Activated CD4-positive, alpha-beta T cell treated with anti-CD3 and anti-CD28 coated beads for 4 hours (primary cell): ENCODE data around the gene HHAT.

Source experiments
- DNase-seq, 2 donors: peaks; one replicate each; pipeline ENCODE4 v3.0.0-alpha.2; 2020

Gene HHAT

DNA sequence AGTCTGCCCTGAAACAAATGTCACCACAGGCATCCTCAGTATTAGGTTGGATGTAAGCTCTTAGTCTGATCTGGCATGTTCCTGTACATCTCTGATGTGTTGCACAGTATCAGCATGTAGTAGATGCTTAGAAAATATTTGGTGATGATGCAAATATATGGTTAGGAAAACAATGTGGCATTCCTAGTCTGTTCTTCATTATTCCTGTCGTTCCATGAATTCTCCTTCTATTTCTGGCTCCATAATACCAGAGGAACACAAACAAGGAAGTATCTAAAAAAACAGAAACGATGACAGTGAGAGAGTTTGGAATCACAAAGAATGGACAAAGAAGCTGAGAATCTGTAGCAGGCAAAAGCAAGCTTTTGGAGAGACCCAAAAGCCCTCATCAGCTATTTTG, 236.6 kb downstream of the HHAT start:
- DNase-seq, result no peak

DNA sequence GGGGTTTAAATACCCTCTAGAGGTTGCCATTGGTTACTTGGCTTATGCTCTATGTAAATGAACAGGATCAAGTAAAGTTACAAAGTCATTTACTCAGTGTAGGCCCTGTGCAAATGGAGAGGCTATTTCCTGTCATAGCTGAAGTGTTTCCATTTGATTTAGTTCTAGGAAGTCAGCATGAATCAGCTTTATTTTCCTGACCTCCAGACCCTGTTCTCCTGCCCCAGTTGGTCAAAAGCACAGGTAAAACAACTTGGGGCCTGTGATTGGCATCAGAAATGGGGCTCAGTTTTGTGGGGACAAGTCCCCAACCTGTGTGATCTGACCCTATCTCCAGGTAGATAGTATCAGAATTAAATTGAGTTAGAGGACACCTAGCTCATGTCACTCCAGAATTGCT, 239.9 kb downstream of the HHAT start:
- no peak for DNase-seq

DNA sequence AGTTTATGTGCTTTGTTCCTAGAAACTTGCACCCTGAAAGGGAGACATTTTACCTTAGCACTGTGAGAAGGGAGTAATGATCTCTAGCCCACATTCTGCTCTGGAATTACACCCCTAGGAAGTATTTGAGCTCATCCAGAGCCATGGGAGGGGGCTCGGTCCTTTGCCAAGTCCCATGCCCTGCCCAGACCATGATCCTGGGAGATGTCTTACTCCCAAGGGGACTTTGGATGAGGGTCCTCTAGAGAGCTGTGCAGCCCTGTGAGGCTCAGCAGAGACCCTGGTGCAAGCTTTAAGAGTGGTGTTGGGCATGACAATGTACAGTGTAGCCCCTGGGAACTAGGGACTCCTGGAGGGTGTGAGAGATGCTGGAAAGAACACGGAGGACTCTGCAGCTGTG, 241.4 kb downstream of the HHAT start:
- no peak for DNase-seq

DNA sequence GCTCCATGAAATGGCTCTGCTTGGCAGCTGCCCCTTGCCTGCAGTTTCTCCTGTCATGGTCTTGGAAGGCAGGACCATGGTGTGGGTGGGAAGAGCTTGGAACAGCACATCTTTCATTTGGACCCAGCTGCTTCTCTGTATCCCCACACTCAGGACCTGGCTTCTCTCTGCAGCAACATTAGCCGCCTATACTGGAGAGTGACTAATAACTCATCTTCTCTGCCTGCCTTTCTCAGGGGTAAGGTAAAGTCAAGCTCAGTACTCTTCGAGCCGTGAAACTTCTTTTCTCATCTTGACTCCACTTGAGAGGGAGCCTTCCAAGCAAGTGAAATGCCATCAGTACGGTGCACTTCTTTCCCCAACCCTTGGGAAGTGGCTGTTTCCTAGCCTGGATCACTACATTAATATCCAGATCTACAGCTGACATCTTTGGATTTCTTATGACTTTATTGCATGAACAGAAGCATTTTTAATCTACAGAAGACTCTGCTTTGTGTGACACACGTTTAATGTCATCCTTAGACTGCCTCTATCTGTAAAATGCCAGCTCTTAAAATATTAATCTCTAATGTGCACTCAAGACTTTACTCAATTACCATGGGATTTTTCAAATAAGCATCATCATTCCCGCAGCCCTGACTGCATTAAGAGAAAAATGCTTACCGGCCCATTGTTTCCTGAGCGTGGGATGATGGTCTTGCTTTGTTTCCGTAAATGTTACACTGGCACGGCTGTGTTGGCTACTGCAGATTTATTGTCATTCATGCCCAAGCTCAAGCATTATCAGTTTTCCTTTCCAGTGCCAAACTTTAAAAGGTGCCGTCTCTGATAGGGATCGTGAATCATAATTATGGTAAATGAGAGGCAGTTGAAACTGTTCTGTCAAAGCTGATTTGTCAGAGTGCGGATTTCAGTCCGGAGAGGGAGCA, 242.9 kb downstream of the HHAT start:
- DNase-seq, result no peak

DNA sequence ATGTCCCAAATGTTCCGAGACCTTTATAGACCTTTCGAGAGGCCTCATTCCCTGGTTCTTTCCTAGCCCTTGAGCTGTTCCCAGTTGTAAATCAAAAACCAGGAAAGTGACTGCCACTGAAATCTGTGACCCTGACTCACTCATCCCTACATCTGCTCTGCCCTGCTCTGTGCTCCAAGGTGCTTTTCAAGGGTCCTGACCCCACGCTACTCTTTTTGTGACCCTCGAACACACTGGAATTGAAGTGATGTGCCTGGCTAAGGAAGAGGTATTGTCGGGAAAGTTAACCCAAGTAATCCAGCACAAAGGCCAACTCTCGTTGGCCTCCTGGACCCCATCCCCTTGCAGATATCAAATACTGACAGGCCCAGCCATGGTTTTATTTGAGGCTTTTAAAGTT, 244.4 kb downstream of the HHAT start:
- no peak for DNase-seq

DNA sequence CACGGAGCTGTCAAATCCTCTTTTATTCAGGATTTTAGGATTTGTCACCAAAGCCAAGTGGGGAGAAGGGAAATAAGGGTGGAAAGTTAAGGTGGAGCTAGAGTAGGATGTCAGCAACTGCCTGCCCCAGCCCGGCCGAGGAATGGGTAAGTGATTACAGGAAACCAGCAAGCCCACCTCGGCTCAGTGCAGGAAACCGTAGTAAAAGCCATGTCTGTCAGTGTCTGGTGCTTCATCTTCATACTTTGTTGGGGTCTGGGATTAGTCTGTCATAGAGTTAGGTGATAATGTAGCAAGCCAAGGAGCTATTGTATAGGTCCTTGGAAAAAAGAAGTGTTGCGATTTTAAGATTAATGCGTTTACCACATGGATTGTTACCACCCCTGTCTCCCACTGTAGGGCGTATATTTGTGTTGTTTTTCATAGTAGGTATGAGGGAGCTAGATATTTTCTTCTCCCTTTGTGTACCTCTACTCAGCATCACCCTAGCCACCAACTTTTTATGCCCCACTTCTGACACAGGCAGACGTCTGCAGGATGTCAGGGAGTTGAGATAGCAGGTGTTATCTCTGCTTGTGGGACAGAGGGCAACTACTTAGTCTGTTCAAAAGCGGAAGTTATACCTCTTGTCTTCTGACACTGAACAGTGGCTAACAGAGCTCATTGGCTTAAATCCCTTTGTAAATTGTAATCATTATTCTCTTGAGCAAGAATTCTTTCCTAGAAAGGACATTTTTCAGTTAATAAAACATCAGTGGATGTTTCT, 253.7 kb downstream of the HHAT start:
- DNase-seq, result no peak

DNA sequence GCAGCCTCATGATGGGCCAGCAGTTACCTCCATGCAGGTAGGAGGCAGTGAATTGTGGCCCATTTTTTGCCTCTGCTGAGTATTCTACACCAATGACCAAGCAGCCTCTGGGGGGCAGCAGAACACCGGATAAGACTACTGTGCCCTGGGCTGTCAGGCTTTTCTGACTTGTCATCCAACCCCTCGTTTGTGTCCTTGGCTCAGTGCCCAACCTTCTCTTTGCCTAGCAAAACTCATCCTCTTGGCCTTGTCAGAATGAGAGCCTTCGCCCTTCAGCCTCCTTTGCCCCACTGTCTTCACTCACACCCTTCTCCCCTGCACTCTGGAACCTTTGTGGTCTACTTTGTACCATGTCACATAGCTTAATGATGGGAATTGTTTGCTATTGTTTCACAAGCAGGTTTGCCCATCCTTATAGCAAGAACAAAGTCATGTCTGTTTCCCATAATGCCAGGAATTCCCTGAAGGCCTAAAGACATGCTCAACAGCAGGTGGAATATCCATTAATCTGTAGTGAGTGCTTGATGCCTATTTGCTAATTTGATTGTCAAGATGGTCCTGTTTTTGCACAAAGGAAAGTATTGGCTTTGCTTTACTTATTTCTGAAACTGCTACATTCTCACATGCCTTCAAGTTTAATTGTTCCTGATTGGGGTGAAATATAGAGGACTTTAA, 255.9 kb downstream of the HHAT start:
- peak; percentile 41 to 54 for DNase-seq

DNA sequence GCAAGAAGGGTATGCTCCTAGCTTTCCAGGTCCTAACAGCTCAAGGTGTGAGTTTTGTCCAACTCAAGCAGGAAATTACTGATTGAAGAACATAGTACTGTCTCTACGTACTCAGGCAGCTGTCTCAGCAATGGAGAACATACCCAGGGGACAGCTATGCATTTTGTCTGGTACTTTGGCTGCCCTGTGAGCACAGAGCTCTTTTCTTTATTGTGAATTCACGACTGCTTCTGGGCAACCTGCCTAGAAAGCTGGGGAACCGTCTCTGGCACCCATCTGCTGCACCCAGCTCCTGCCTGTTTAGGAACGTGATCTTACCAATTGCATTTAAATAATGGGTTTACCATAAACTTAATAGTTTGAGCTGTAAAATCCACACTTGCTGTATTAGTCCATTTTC, 258.1 kb downstream of the HHAT start:
- DNase-seq, result no peak

DNA sequence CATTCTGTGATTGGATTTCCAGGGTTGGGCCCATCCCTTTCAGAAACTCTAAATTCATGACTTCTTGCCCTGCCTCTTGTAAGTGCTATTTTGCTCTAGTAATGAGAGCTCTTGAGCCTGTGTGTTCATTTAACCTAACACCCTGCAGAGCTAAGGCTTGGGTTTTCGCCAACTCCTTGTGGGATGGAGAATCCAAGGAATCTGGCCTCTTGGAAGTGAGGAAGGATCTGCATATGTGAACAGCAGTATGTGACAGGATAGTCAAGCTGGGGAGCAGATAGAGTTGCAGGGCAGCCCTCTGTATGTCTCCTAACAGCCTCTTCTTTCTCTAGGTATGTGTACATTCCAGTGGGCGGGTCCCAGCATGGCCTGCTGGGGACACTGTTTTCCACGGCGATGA, 258.9 kb downstream of the HHAT start:
- no peak for DNase-seq

DNA sequence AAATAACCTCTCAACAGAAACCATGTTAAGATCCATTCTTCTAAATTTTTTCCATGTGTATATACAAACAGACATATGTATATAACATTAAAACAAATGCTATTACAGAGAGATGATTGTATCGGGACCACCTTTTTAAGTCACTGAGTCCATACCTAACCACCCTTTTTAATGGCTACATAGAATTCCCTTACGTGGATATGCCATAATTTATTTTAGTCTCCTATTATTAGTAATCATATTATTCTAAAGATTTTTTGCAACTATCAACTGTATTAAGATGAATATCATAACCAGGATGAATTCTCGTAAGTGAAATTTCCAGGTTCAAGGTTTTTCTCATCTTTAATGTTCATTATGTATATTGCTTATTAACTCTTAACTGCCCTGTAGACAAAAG, 259.7 kb downstream of the HHAT start:
- DNase-seq, result no peak

DNA sequence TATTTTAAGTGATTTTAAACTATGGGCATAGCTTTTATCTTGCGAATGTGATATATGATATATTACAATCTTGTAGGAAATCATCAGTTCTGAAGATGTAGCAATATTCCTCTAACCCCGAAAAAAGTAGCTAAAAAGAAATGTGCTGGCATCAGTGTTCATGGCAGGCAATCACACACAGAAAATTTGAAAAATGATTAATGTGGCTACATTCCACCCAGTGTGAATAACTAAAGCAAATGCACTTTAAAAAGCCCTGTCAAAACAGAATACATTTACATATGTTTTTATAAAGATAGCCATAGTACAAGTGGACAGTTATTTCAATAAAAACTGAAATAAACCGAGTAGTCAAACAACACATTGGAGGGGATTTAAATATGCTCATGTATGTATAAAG, 260.2 kb downstream of the HHAT start:
- no peak for DNase-seq

DNA sequence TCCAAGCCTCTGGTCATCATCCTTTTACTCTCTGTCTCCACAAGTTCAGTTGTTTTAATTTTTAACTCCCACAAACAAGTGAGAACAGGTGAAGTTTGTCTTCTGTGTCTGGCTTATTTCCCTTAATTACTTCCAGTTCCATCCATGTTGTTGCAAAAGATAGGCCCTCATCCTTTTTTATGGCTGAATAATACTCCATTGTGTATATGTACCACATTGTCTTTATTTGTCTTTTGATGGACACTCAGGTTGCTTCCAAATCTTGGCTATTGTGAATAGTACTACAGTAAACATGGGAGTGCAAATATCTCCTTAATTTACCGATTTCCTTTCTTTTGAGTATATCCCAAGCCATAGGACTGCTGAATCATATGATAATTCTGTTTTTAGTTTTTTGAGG, 262.5 kb downstream of the HHAT start:
- no peak for DNase-seq

DNA sequence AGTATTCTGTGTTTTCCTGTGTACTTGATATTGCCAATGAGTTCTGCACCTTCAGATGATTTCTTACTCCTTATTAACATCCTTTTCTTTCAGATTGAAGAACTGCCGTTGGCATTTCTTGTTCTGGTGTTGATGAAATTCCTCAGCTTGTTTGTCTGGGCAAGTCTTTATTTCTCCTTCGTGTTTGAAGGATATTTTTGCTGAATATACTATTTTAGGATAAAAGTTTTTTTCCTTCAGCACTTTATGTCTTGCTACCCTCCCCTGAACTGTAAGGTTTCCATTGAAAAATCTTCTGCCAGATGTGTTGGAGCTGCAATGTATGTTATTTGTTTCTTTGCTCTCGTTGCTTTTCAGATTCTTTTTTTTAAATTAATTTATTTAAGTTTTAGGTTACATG, 265.9 kb downstream of the HHAT start:
- DNase-seq, result no peak

DNA sequence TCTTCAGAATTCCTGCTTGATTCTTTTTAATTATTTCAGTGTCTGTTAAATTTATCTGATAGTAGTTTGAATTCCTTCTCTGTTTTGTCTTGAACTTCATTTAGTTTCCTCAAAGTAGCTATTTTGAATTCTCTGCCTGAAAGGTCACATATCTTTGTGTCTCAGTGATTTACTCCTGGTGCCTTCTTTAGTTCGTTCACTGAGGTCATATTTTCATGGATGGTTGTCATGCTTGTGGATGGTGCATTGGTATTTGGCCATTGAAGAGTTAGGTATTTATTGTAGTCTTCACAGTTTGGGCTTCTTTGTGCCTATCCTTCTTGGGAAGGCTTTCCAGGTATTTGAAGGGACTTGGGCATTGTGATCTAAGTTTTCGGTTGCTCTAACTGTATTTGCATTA, 267.9 kb downstream of the HHAT start:
- no peak for DNase-seq

DNA sequence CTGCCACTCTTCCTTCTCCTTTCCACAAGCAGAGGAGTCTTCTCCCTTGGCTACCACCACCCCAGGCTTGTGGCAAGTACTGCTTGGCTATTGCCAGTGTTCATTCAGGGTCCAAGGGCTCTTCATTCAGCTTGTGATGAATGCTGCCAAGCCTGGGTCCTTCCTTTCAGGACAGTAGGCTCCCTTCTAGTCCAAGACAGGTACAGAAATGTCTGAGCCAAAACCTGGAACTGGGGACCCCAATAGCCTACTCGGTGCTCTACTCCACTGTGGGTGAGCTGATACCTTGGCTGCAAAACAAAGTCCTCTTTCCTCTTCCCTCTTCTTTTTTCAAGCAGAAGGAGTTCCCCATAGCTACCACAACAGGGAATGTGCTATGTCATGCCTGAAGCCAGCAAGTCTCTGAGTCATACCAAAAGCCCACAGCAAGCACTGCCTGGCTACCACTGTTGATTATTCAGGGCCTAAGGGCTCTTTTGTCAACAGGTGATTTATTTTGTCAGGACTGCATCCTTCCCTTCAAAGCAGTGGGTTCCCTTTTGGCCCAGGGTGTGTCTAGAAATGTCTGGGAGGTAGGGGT, 268.9 kb downstream of the HHAT start:
- DNase-seq, result no peak

DNA sequence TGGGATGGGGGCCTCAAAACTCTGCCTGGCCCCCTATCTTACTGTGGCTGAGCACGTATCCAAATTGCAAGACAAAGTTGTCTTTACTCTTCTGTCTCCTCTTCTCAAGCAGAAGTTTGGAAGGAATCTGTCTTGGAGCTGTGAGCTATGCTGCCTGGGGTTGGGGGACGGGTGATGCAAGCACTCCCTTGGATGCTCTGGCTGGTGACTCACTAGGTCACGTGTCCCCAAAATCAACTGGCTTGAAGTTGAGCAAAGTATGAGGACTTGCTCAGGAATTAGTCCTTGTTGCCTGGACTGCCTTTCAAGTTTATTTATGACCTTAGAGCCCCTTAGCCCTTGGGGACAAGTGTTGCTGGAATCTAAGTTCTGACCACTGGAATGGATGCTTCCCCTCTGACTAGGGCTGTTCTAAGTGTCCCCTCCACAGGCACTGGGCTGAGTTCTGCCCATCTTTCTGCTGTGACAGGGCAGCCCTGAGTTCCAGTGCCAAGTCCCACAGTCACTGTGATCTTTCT, 269.5 kb downstream of the HHAT start:
- DNase-seq, result no peak

DNA sequence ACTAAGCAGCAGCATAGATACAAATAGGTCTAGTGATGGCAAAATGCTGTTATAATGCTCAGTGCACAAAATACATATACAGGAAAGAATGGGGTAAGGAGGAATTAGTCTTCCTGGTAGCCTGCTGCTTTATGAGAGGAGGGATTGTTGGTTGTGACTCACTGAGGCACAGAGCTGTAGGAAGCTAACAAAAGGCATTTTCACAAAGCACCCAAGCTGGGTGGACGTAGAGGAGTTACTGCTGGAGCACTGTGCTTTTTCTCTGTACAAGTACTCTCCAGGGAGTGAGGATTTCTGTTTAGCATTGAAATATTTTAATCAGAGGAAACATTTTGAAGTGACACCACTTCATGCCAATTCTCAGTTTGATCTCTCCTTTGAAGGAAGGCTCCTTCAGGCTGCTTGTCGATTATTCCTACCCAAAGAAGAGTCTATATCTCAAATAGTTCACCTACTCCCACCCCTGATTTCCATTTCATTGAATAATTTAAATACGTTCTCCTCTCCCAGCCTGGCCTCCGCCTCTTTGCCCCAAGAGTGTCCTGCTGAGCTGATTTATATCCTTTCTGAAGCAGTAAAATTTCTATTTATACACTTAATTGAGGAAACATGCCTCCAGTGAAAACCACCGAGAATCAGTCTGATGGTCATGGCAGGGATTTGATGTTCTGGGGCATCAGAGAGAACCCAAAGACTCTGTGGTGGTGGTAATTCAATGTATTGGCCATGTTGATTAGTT, 271.9 kb downstream of the HHAT start:
- DNase-seq, result no peak

DNA sequence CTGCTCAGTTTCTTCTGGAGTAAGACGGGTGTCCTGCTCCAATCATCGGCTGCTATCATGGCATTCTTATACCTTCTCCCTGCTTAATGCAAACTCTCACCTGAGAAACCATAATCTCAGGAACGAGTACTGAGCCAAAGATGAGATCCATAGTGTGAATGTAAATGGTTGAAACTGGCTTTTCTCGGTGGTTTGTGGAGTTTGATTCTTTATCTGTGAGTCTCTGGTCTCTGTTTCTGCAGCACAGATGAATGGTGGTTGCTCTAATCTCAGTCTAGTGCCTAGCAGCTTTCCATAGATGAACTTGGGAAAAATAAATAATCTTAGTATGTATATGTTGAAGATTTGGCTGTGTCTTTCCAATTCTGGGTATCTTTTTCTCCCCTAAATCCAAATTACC, 274.4 kb downstream of the HHAT start:
- no peak for DNase-seq

DNA sequence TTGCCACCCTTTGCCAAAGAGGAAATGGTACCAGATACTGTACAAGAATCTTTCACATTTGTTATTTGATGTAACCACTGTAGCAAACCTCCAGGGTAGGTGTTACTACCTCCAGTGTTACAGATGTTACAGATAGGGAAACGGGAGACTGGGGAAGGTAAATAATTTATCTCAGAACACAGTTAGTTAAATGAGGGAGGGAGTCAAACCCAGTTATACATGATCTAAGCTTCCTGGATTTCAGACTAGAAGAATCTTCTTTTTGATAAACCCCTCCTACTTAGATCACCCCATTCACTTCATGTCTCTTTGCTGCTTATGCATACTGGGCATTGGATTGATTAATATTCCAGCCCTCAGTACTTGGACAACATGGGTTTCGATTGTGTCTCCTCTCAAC, 276.4 kb downstream of the HHAT start:
- DNase-seq, result no peak

DNA sequence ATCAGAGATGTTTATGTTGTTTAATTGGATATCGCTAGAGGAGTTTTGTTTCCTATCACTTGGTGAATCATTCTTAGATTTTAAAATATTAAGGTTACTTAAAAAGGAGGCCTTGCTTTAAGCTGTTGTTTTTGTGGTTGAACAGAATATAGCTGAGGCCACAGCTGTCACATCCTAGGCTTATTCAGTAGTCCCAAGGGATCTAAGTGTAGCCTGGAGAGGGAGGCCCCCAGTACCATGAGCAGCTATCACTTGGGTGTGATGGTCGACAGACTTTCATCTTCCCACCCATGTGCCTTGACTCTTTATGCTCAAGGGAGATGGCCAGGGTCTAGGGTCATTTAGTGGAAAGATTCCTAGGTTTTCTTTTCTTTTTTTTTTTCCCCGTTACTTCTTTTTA, 278.7 kb downstream of the HHAT start:
- DNase-seq, result no peak

DNA sequence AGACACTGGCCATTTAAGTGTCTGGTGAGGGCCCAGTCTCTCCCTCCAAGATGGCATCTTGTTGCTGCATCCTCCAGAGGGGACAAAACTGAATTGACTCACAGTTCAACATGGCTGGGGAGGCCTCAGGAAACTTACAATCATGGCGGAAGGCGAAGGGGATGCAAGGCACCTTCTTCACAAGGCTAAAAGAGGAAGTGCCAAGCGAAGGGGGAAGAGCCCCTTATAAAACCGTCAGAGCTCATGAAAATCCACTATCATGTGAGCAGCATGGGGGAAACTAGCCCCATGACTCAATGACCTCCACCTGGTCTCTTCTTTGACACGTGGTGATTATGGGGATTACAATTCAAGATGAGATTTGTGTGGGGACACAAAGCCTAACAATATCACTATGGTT, 280.1 kb downstream of the HHAT start:
- no peak for DNase-seq

DNA sequence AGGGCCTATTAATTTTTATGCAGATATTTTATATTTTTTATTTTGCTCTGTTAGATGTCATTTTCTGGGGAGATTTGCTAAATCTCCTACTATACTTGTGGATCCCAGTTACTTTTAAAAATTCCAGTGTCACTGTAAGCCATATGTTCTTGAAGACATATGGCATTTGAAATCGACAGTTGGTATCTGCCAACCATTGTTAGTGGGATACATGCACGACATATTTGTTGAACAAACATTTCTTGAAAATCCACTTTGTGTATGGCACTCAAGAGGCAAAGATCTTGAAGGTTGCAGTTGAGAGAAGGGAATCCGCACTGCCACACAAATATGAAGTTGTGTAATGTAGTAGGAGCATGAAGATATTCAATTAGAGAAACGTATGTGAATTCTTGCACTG, 287.7 kb downstream of the HHAT start:
- no peak for DNase-seq
